GM18502 (cell line): Measurements from ENCODE around the gene MTX1.
A peak's percentile ranks its signal among the peaks of the same experiment; 100 is the strongest.
"Not testable (repeated sequence)": the region's sequence is repeated elsewhere in the genome, so short reads cannot be mapped to it uniquely, and the experiment has no call there.

Source experiments
- ATAC-seq: cut with Tn5 transposase; IDR thresholded peaks from one replicate; pipeline ENCODE4 v1.9.1; 2021; ENCODE audit warnings: mild to moderate bottlenecking; ENCODE audit not compliant: unreplicated experiment, poor library complexity

MTX1 gene

GRCh38 chr1:155232001-155232978 is 23.8 kb downstream of the MTX1 start:
- ATAC-seq = not testable (repeated sequence)

- not testable (repeated sequence) for ATAC-seq
Observed at GRCh38 chr1:155233502-155233901, 25.0 kb downstream of the MTX1 start.

GRCh38 chr1:155235375-155235774 is 26.9 kb downstream of the MTX1 start:
- ATAC-seq = not testable (repeated sequence)

GRCh38 chr1:155236451-155236850 is 28.0 kb downstream of the MTX1 start:
- no peak for ATAC-seq

- no peak for ATAC-seq
Observed at GRCh38 chr1:155241069-155241679, 32.7 kb downstream of the MTX1 start.

GRCh38 chr1:155241841-155242264 is 33.4 kb downstream of the MTX1 start:
- ATAC-seq = no peak

GRCh38 chr1:155242805-155243358 is 34.4 kb downstream of the MTX1 start:
- no peak for ATAC-seq

- peak; percentile 78 for ATAC-seq
Observed at GRCh38 chr1:155244368-155245162, 36.1 kb downstream of the MTX1 start.

GRCh38 chr1:155245163-155245524 is 36.6 kb downstream of the MTX1 start:
- no peak for ATAC-seq

- not testable (repeated sequence) for ATAC-seq
Observed at GRCh38 chr1:155246796-155247195, 38.3 kb downstream of the MTX1 start.

GRCh38 chr1:155247667-155248553 is 39.4 kb downstream of the MTX1 start:
- no peak for ATAC-seq

GRCh38 chr1:155250246-155250632 is 41.7 kb downstream of the MTX1 start:
- peak; percentile 22 for ATAC-seq

- peak; percentile 76 for ATAC-seq
Observed at GRCh38 chr1:155250633-155251449, 42.3 kb downstream of the MTX1 start.

- no peak for ATAC-seq
Observed at GRCh38 chr1:155251566-155251965, 43.1 kb downstream of the MTX1 start.

GRCh38 chr1:155253208-155253607 is 44.7 kb downstream of the MTX1 start:
- ATAC-seq = no peak

- no peak for ATAC-seq
Observed at GRCh38 chr1:155253797-155254196, 45.3 kb downstream of the MTX1 start.

- no peak for ATAC-seq
Observed at GRCh38 chr1:155254228-155254713, 45.8 kb downstream of the MTX1 start.

- ATAC-seq = no peak
Observed at GRCh38 chr1:155254714-155255242, 46.3 kb downstream of the MTX1 start.
